Measurements from ENCODE around the gene MYOZ3.
A peak's percentile ranks its signal among the peaks of the same experiment; 100 is the strongest.

MYOZ3 gene

GRCh38 chr5:150660108-150660831 lies 781 bp upstream of the MYOZ3 start:
- DNase-seq, result no peak

- DNase-seq, result no peak
Observed at GRCh38 chr5:150661821-150662596, 958 bp downstream of the MYOZ3 start.

- DNase-seq, result no peak
Observed at GRCh38 chr5:150662731-150663516, 1.9 kb downstream of the MYOZ3 start.

GRCh38 chr5:150663936-150664335 lies 2.9 kb downstream of the MYOZ3 start:
- DNase-seq, result no peak

- no peak for DNase-seq
Observed at GRCh38 chr5:150665044-150665443, 4.0 kb downstream of the MYOZ3 start.

- DNase-seq, result no peak
Observed at GRCh38 chr5:150670275-150670947, 9.4 kb downstream of the MYOZ3 start.

- no peak for DNase-seq
Observed at GRCh38 chr5:150670948-150671310, 9.9 kb downstream of the MYOZ3 start.

- no peak for DNase-seq
Observed at GRCh38 chr5:150671509-150672236, 10.6 kb downstream of the MYOZ3 start.

- DNase-seq, result no peak
Observed at GRCh38 chr5:150672237-150672883, 11.3 kb downstream of the MYOZ3 start.

GRCh38 chr5:150672884-150673275 lies 11.8 kb downstream of the MYOZ3 start:
- DNase-seq, result no peak

GRCh38 chr5:150674341-150674821 lies 13.3 kb downstream of the MYOZ3 start:
- DNase-seq, result no peak

- no peak for DNase-seq
Observed at GRCh38 chr5:150675069-150675468, 14.0 kb downstream of the MYOZ3 start.

GRCh38 chr5:150676578-150676977 lies 15.5 kb downstream of the MYOZ3 start:
- DNase-seq, result no peak

- no peak for DNase-seq
Observed at GRCh38 chr5:150689120-150689519, 28.1 kb downstream of the MYOZ3 start.

GRCh38 chr5:150690760-150691159 lies 29.7 kb downstream of the MYOZ3 start:
- DNase-seq, result no peak

GRCh38 chr5:150692276-150692675 lies 31.2 kb downstream of the MYOZ3 start:
- no peak for DNase-seq

GRCh38 chr5:150694612-150695011 lies 33.6 kb downstream of the MYOZ3 start:
- DNase-seq, result no peak

GRCh38 chr5:150700246-150700593 lies 39.2 kb downstream of the MYOZ3 start:
- DNase-seq, result no peak

GRCh38 chr5:150700594-150701377 lies 39.7 kb downstream of the MYOZ3 start, which contains the start of gene RBM22:
RBM22 (minus strand) TSS chr5:150701062; CDS start chr5:150700985, 77 bp downstream.
- DNase-seq, result peak; percentile 85

GRCh38 chr5:150703762-150704161 lies 42.7 kb downstream of the MYOZ3 start:
- no peak for DNase-seq

Data from effector CD8-positive, alpha-beta T cell (primary cell).